Calu3 (cell line): ENCODE results near the gene RYR3. TPM values are rescaled to one million over a fixed set of nuclear protein-coding genes. Genes with fewer than 3 reads are reported as not detected.

ENCODE experiments used
- BruUV-seq: library from RNA; stranded (reverse); fragments of 400-500 nt; replicated peaks from 2 replicates; lab custom pipeline; 2021; lab: Mats Ljungman, UMichigan
- CTCF ChIA-PET: fragments of 300-600 bp; sonication (Branson Sonifier 250); formaldehyde crosslinking; loops from one replicate; lab custom pipeline; 2022; ENCODE audit warnings: antibody characterized with exemption; lab: Charles Lee
- DNase-seq: peaks from one replicate; pipeline ENCODE4 v3.0.0; 2022
- H3K27ac Mint-ChIP-seq: one replicate; pipeline ENCODE4 v1.8.0; 2022; ENCODE audit warnings: mixed read lengths; ENCODE audit not compliant: unreplicated experiment
- H3K27me3 Mint-ChIP-seq: one replicate; pipeline ENCODE4 v1.8.0; 2022; ENCODE audit warnings: mixed read lengths; ENCODE audit not compliant: unreplicated experiment
- H3K36me3 Mint-ChIP-seq: one replicate; pipeline ENCODE4 v1.8.0; 2022; ENCODE audit warnings: mild to moderate bottlenecking, moderate library complexity, mixed read lengths; ENCODE audit not compliant: insufficient read depth, unreplicated experiment
- H3K4me1 Mint-ChIP-seq: one replicate; pipeline ENCODE4 v1.8.0; 2022; ENCODE audit warnings: mild to moderate bottlenecking, low read depth, mixed read lengths; ENCODE audit not compliant: unreplicated experiment
- H3K4me3 Mint-ChIP-seq: one replicate; pipeline ENCODE4 v1.8.0; 2022; ENCODE audit warnings: mild to moderate bottlenecking, low read depth, moderate library complexity, mixed read lengths; ENCODE audit not compliant: unreplicated experiment
- H3K9me3 Mint-ChIP-seq: one replicate; pipeline ENCODE4 v1.8.0; 2022; ENCODE audit warnings: low read depth, mixed read lengths; ENCODE audit not compliant: unreplicated experiment
- intact Hi-C: fragments of 100-400 bp; cut with micrococcal nuclease; formaldehyde crosslinking; loops from one replicate; pipeline ENCODE4 v1.10.0; 2022; ENCODE audit not compliant: unreplicated experiment
- total RNA-seq: library from RNA; stranded (reverse); gene quantifications from 2 replicates; pipeline ENCODE4 v1.2.3, GENCODE V29; 2022
- TF ChIP-seq, protein P1 (sequence below): fragments of 200-600 bp; IDR thresholded peaks from one replicate; pipeline ENCODE4 v1.8.0; 2022; ENCODE audit warnings: antibody characterized with exemption; ENCODE audit not compliant: unreplicated experiment

The RYR3 gene
- total RNA-seq, 1 experiment from 2014 or later: not detected

DNA sequence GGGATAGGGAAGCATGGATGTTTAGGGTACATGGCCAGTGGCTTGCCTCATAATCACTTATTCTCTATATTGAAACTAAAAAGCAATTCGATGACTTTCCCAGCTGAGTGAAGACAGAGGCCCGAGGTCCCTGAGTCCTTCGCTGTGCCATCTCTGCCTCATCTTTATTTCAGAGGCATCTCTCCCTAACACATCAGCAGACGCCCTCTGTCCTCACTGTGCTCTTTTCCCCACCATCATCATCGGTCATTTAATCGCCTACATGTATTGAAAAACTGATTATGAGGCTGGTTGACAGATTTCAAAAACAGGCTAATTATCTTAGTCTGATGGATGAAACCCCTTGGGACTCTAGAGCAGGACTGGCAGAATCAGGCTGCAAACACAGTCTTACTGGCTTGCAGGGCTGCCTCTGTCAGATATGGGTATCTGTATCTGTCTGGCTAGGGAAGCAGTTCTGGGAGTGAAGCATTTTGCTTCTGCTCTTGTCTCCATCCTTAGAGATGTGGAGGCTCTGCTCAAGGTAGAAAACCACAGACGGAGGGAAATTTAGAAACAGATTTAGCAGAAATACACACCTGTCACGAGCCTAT is 366.6 kb downstream of the RYR3 start:
- TF ChIP-seq, protein P1, sequence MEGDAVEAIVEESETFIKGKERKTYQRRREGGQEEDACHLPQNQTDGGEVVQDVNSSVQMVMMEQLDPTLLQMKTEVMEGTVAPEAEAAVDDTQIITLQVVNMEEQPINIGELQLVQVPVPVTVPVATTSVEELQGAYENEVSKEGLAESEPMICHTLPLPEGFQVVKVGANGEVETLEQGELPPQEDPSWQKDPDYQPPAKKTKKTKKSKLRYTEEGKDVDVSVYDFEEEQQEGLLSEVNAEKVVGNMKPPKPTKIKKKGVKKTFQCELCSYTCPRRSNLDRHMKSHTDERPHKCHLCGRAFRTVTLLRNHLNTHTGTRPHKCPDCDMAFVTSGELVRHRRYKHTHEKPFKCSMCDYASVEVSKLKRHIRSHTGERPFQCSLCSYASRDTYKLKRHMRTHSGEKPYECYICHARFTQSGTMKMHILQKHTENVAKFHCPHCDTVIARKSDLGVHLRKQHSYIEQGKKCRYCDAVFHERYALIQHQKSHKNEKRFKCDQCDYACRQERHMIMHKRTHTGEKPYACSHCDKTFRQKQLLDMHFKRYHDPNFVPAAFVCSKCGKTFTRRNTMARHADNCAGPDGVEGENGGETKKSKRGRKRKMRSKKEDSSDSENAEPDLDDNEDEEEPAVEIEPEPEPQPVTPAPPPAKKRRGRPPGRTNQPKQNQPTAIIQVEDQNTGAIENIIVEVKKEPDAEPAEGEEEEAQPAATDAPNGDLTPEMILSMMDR: no peak
- Mint-ChIP-seq H3K36me3 (no peaks in the 10 kb centered on the region), H3K27ac (no peak overlapping the region), H3K27me3 (peaks cover 42% of the 10 kb centered on the region), H3K4me3 (no peak overlapping the region), H3K4me1 (no peaks in the 10 kb centered on the region), H3K9me3 (no peaks in the 10 kb centered on the region)
- no TSS peak for BruUV-seq
- intact Hi-C loops: no loop called here
- DNase-seq: no peak
- CTCF ChIA-PET: no interaction called here

DNA sequence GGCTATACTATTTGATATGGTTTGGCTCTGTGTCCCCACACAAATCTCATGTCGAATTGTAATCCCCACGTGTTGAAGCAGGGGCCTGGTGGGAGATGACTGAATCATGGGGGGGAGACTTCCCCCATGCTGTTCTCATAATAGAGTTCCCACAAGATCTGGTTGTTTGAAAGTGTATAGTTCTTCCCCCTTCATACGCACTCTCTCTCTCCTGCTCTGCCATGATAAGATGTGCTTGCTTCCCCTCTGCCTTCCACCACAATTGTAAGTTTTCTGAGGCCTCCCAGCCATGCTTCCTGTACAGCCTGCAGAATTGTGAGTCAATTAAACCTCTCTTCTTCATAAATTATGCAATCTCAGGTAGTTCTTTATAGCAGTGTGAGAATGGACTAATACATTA is 367.4 kb downstream of the RYR3 start:
- intact Hi-C loops: no loop called here
- Mint-ChIP-seq H3K9me3 (no peaks in the 10 kb centered on the region), H3K4me3 (no peak overlapping the region), H3K36me3 (no peaks in the 10 kb centered on the region), H3K27ac (no peak overlapping the region), H3K4me1 (no peaks in the 10 kb centered on the region), H3K27me3 (peaks cover 42% of the 10 kb centered on the region)
- TF ChIP-seq, protein P1: no peak
- BruUV-seq: no TSS peak
- DNase-seq: no peak
- CTCF ChIA-PET: no interaction called here

DNA sequence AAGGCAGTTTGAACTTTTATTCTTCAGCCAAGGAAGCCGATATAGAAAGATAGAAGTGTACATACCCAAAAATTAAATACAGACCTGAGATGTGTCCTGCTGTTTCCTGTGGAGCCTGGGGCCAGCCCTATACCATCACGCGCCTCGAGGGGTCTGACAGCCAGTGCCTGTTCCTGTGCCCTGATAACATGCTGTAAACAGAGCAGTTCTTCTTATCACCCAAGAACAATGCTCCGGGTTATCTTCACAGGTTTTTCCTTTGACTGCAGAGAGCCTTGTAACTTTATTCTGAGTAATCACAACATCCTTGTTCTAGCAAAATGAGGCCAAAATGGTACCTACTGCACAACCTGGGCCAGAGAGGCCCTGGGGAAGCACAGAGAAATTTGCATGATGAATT is 367.8 kb downstream of the RYR3 start:
- intact Hi-C loops: no loop called here
- Mint-ChIP-seq H3K27me3 (peaks cover 39% of the 10 kb centered on the region), H3K27ac (no peak overlapping the region), H3K4me3 (no peak overlapping the region), H3K9me3 (no peaks in the 10 kb centered on the region), H3K4me1 (no peaks in the 10 kb centered on the region), H3K36me3 (no peaks in the 10 kb centered on the region)
- DNase-seq: no peak
- no TSS peak for BruUV-seq
- CTCF ChIA-PET: no interaction called here
- TF ChIP-seq, protein P1: no peak

DNA sequence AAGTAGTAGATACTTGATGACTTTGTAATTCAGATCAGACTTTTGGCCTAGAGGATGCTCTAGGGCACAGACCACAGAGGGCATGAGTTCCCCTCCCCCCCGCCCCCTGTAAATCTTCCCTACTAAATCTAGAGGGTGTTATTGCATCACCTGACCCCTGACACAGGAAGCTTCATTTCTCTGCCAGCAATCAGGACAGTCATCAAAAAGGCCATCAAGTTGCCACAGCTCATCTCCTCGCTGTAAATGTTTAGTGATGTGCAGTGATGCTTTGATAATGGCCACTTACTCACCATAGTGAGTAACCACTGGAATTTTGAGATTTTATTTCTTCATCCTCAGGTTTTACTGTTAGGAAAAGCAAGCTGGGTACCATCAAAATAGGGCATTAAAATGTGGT is 368.3 kb downstream of the RYR3 start:
- H3K27me3 Mint-ChIP-seq: peaks cover 34% of the 10 kb centered on the region
- DNase-seq: no peak
- no TSS peak for BruUV-seq
- intact Hi-C loops: no loop called here
- no peaks in the 10 kb centered on the region for H3K9me3 Mint-ChIP-seq
- no peaks in the 10 kb centered on the region for H3K36me3 Mint-ChIP-seq
- H3K27ac Mint-ChIP-seq: no peak overlapping the region
- H3K4me3 Mint-ChIP-seq: no peak overlapping the region
- no peaks in the 10 kb centered on the region for H3K4me1 Mint-ChIP-seq
- CTCF ChIA-PET: no interaction called here
- TF ChIP-seq, protein P1: no peak
